K562 (cell line): ENCODE data around the gene C2orf92. TPM values are rescaled to one million over a fixed set of nuclear protein-coding genes. Genes with fewer than 3 reads are reported as not detected.

Experiments used
- ATAC-seq: fragments of 200-7000 bp; cut with Tn5 transposase; 3 replicates; pipeline ENCODE4 v1.9.1; 2020; ENCODE audit warnings: moderate library complexity
- BruUV-seq: library from RNA; stranded (reverse); fragments of 400-500 nt; replicated peaks from 2 replicates; lab custom pipeline; 2021; lab: Mats Ljungman, UMichigan
- CTCF ChIA-PET: fragments of 300-600 bp; formaldehyde crosslinking; extraction: SDS; loops from one replicate; lab custom pipeline; 2021; ENCODE audit warnings: low intra/inter-chr PET ratio; lab: Yijun Ruan, JAX
- POLR2A ChIA-PET: fragments of 300-600, 350-650 bp; sonication (Branson Sonifier 250); formaldehyde crosslinking; extraction: SDS; loops from one replicate; lab custom pipeline; 2021; ENCODE audit warnings: antibody characterized with exemption, inconsistent platforms; lab: Yijun Ruan, JAX
- DNase-seq, 4 experiments: peaks; one replicate each; pipeline versions ENCODE4 v3.0.0 to v3.0.0-alpha.2; 2011 to 2018; ENCODE audit warnings: low spot score in 3 of 4, mixed read lengths in 3 of 4; ENCODE audit errors: extremely low read depth in 1 of 4
- FAIRE-seq: peaks from 2 replicates; lab custom pipeline; 2011; peaks lifted over from hg19 to GRCh38; lab: Jason Lieb, UNC
- H2AFZ ChIP-seq: 2 replicates; pipeline ENCODE4 v1.6.0; 2011; ENCODE audit warnings: low read depth, low read length, control low read depth, inconsistent platforms
- H3K27ac ChIP-seq: fragments of 200-600 bp; 3 replicates; pipeline ENCODE4 v1.8.0; 2011; ENCODE audit warnings: low read depth, mild to moderate bottlenecking, control low read depth, inconsistent platforms, low read length, moderate library complexity, mixed read lengths; ENCODE audit errors: extremely low read depth
- H3K27me3 ChIP-seq, 2 experiments: fragments of 300-600 bp in 1 of 2; 2 replicates in 1 of 2; 3 replicates in 1 of 2; pipeline versions ENCODE4 v1.6.0 to v1.8.0; 2011; ENCODE audit warnings: inconsistent platforms in 2 of 2, low read length in 2 of 2, mild to moderate bottlenecking in 1 of 2, mixed read lengths in 1 of 2, moderate library complexity in 1 of 2; ENCODE audit not compliant: control insufficient read depth in 2 of 2, insufficient read depth in 2 of 2
- H3K36me3 ChIP-seq: fragments of 300-600 bp; 3 replicates; pipeline ENCODE4 v1.8.0; 2011; ENCODE audit warnings: mild to moderate bottlenecking, low read length, inconsistent platforms; ENCODE audit not compliant: control insufficient read depth, insufficient read depth
- H3K4me1 ChIP-seq, 2 experiments: fragments of 200-600 bp in 1 of 2; replicated peaks in 1 of 2; 2 replicates in 1 of 2; 3 replicates in 1 of 2; pipeline versions ENCODE4 v1.5.1 to v1.8.0; 2011; ENCODE audit warnings: inconsistent platforms in 2 of 2, low read length in 2 of 2, mild to moderate bottlenecking in 1 of 2, mixed read lengths in 1 of 2, moderate library complexity in 1 of 2; ENCODE audit not compliant: control insufficient read depth in 2 of 2, insufficient read depth in 2 of 2
- H3K4me2 ChIP-seq: 2 replicates; pipeline ENCODE4 v1.6.1; 2011; ENCODE audit warnings: low read length, control low read depth, inconsistent platforms, mixed read lengths; ENCODE audit not compliant: insufficient read depth
- H3K4me3 ChIP-seq: fragments of 200-600 bp; sonication (generic), shearing (Covaris generic); 2 replicates; pipeline ENCODE4 v1.5.1; 2016; ENCODE audit warnings: control low read depth, inconsistent platforms
- H3K79me2 ChIP-seq: fragments of 200-600 bp; 3 replicates; pipeline ENCODE4 v1.8.0; 2011; ENCODE audit warnings: low read length, inconsistent platforms; ENCODE audit not compliant: control insufficient read depth, insufficient read depth
- H3K9ac ChIP-seq, 2 experiments: 2 replicates each; pipeline versions ENCODE4 v1.6.0 to v1.6.1; 2011; ENCODE audit warnings: low read depth in 2 of 2, low read length in 2 of 2, control low read depth in 1 of 2, inconsistent platforms in 1 of 2, mild to moderate bottlenecking in 1 of 2, mixed read lengths in 1 of 2; ENCODE audit not compliant: insufficient read depth in 1 of 2
- H3K9me1 ChIP-seq: one replicate; pipeline ENCODE4 v1.6.0; 2011; ENCODE audit warnings: inconsistent platforms, mild to moderate bottlenecking, low read length, moderate library complexity; ENCODE audit not compliant: control insufficient read depth, insufficient read depth
- H3K9me3 ChIP-seq: replicated peaks from 2 replicates; pipeline ENCODE4 v1.5.1; 2011; ENCODE audit warnings: low read depth, low read length, inconsistent platforms; ENCODE audit not compliant: control insufficient read depth, insufficient read depth
- H4K20me1 ChIP-seq: replicated peaks from 2 replicates; pipeline ENCODE4 v1.6.1; 2011; ENCODE audit warnings: low read length, inconsistent platforms, mixed read lengths; ENCODE audit not compliant: control insufficient read depth, insufficient read depth
- BHLHE40 ChIP-seq: IDR thresholded peaks from 2 replicates; pipeline ENCODE4 v1.6.1; 2011; ENCODE audit warnings: low read length, improper control_type of control experiment
- GTF2A2 ChIP-seq: IDR thresholded peaks from 2 replicates; pipeline ENCODE4 v1.6.1; 2016; ENCODE audit warnings: mild to moderate bottlenecking, missing genetic modification characterization, missing compliant biosample characterization
- KAT2B ChIP-seq: IDR thresholded peaks from one replicate; pipeline ENCODE4 v1.6.1; 2012; ENCODE audit warnings: low read depth, mild to moderate bottlenecking, control low read depth, inconsistent platforms, low read length, moderate library complexity
- MEIS2 ChIP-seq: fragments of 450-650 bp; IDR thresholded peaks from 2 replicates; pipeline ENCODE4 v1.6.1; 2014; ENCODE audit warnings: mild to moderate bottlenecking; ENCODE audit not compliant: partially characterized antibody
- ZNF24 ChIP-seq: fragments of 450-650 bp; IDR thresholded peaks from 2 replicates; pipeline ENCODE4 v1.6.1; 2016
- ZZZ3 ChIP-seq: fragments of 450-650 bp; IDR thresholded peaks from 2 replicates; pipeline ENCODE4 v1.6.1; 2016; ENCODE audit warnings: antibody characterized with exemption, mild to moderate bottlenecking, moderate library complexity
- WGBS: fragments of 100-300 bp; shearing (Covaris generic); methylation state at CpG from one replicate; pipeline ENCODE4 v1.1.6; 2016; ENCODE audit warnings: low coverage, mixed read lengths; ENCODE audit not compliant: insufficient coverage; ENCODE audit errors: missing lambda C conversion rate; 5-methylcytosine and 5-hydroxymethylcytosine counted together
- in situ Hi-C: fragments of 300-500 bp; cut with MboI; formaldehyde crosslinking; loops from 4 replicates; pipeline ENCODE4 v1.15.0; 2018; ENCODE audit warnings: inconsistent platforms, mixed read lengths
- intact Hi-C: fragments of 100-400 bp; cut with micrococcal nuclease; formaldehyde crosslinking; loops from 2 replicates; pipeline ENCODE4 v1.14.2; 2022
- polyA plus RNA-seq, 8 experiments: library from polyadenylated mRNA; depleted of rRNA in 4 of 8; stranded (reverse) in 5 of 8; unstranded in 3 of 8; fragments of >200 nt; fragmentation: Nextera tagmentation in 2 of 8; fragmentation: Illumina TruSeq in 1 of 8; extraction: Ambion mirVana in 2 of 8; extraction: Trizol in 1 of 8; gene quantifications; 2 replicates each; pipeline versions ENCODE4 v1.2.1 to v1.2.3, GENCODE V29; 2011 to 2014; ENCODE audit warnings: inconsistent platforms in 1 of 8, missing spikeins in 1 of 8
- total RNA-seq, 7 experiments: library from RNA; depleted of rRNA in 6 of 7; stranded (reverse); fragments of >200 nt in 6 of 7; fragmentation: Illumina TruSeq in 2 of 7; extraction: Trizol in 2 of 7; gene quantifications; 2 replicates each; pipeline versions ENCODE4 v1.2.1 to v1.2.3, GENCODE V29; 2011 to 2021; ENCODE audit warnings: low replicate concordance in 1 of 7
- TF ChIP-seq, protein P1 (sequence below): fragments of 450-650 bp; IDR thresholded peaks from 2 replicates; pipeline ENCODE4 v1.6.1; 2016; ENCODE audit warnings: low read depth, mild to moderate bottlenecking, moderate library complexity
- TF ChIP-seq, protein P2 (sequence below): fragments of 450-650 bp; IDR thresholded peaks from 2 replicates; pipeline ENCODE4 v1.6.1; 2016

Gene C2orf92
- total and polyA plus RNA-seq, 9 of the 15 experiments (the other 6 are each of a cell fraction or from before 2014, with no cell fraction given) = 0.65 to 6.8 (median 3.6) TPM

DNA sequence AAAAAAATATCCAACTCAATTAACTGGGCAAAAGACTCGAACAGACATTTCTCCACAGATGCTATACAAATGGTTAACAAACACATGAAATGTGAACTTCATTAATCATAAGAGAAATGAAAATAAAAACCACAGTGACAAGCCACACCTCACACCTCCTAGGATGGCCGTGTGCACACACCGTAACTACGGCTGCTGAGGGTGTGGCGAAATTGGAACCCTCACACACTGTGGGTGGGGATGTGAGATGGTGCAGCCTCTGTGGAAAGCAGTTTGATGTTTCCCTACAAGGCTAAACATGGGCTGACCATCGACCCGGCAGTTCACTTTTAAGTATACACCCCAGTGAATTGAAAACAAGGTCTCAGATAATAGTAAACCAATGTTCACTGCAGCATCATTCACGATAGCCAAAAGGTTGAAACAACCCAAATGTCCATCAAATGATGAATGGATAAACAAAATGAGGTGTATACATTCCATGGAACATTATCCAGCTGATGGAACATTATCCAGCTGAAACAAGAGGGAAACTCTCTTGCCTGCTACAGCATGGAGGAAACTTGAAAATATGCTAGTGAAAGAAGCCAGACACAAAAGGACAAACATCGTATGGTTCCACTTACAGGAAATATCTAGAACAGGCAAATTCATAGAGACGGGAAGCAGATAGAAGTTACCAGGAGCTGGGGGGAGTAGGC lies 76.1 kb downstream of the C2orf92 start (continued):
- no peak for TF ChIP-seq BHLHE40

DNA sequence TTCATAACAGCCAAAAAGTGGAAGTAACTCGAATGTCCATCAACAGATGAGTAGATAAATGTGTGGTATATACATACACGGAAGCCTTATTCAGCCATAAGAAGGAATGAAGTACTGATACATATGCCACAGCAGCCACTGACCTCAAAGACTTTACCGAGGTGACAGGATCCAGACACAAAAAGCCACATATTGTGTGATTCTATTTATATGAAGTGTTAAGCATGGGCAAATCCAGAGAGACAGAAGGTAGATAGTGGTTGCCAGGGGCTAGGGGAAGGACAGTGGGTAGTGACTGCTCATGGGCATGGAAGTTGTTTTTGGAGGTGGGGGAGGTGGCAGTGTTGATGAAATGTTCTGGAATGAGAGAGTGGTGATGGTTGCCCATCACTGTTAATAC lies 77.8 kb downstream of the C2orf92 start:
- H4K20me1 ChIP-seq = no peaks in the 10 kb centered on the region
- ChIA-PET POLR2A (interaction anchor here (0.5 kb wide), 1 partner anchor 85 kb away, joined by 3 read pairs; no protein-coding TSS in a partner anchor), CTCF (interaction anchor here (2.1 to 3.1 kb wide), 2 partner anchors 47 to 156 kb away, joined by 15 to 17 read pairs; no protein-coding TSS in a partner anchor)
- peaks cover 3 to 9% of the 10 kb centered on the region in 2 experiments; a peak in 4 of 5 replicates for H3K4me1 ChIP-seq
- no TSS peak for BruUV-seq
- WGBS = 9% methylated on average over 3 of the region's 3 CpGs
- H3K9me3 ChIP-seq = no peaks in the 10 kb centered on the region
- TF ChIP-seq KAT2B (no peak), MEIS2 (peak; percentile 37), ZNF24 (peak; percentile 55), GTF2A2 (tag) (no peak), ZZZ3 (no peak)
- TF ChIP-seq, protein P1, sequence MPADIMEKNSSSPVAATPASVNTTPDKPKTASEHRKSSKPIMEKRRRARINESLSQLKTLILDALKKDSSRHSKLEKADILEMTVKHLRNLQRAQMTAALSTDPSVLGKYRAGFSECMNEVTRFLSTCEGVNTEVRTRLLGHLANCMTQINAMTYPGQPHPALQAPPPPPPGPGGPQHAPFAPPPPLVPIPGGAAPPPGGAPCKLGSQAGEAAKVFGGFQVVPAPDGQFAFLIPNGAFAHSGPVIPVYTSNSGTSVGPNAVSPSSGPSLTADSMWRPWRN = no peak
- TF ChIP-seq, protein P2, sequence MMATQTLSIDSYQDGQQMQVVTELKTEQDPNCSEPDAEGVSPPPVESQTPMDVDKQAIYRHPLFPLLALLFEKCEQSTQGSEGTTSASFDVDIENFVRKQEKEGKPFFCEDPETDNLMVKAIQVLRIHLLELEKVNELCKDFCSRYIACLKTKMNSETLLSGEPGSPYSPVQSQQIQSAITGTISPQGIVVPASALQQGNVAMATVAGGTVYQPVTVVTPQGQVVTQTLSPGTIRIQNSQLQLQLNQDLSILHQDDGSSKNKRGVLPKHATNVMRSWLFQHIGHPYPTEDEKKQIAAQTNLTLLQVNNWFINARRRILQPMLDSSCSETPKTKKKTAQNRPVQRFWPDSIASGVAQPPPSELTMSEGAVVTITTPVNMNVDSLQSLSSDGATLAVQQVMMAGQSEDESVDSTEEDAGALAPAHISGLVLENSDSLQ = peak; percentile 40; the same call in 1 of the 2 replicates
- no peaks in the 10 kb centered on the region for H3K79me2 ChIP-seq
- DNase-seq = no peak
- intact Hi-C loops = loop anchor here (10.0 kb wide), 2 partner anchors 152 to 638 kb away; no protein-coding TSS in a partner anchor
- no peak overlapping the region for H3K4me2 ChIP-seq
- no peak overlapping the region for H2AFZ ChIP-seq
- no peak for FAIRE-seq
- no peaks in the 10 kb centered on the region for H3K27me3 ChIP-seq
- no peaks in the 10 kb centered on the region for H3K36me3 ChIP-seq
- H3K4me3 ChIP-seq = no peak overlapping the region
- no peaks in the 10 kb centered on the region for H3K9me1 ChIP-seq
- no peak for ATAC-seq
- no peak overlapping the region for H3K27ac ChIP-seq
- H3K9ac ChIP-seq = no peak overlapping the region
- in situ Hi-C loops = no loop called here
